HCT116 (cell line): ENCODE data around the gene PKDCC. TPM values are rescaled to one million over a fixed set of nuclear protein-coding genes. Genes with fewer than 3 reads are reported as not detected.

ENCODE experiments used
- ATAC-seq: fragments of 200-7000 bp; cut with Tn5 transposase; 2 replicates; pipeline ENCODE4 v1.9.1; 2020; ENCODE audit warnings: mild to moderate bottlenecking, moderate library complexity
- BruUV-seq: library from RNA; stranded (reverse); fragments of 400-500 nt; replicated peaks from 2 replicates; lab custom pipeline; 2021; lab: Mats Ljungman, UMichigan
- CTCF ChIA-PET: fragments of 300-600 bp; sonication (Branson Sonifier 250); formaldehyde crosslinking; loops from one replicate; lab custom pipeline; 2021; ENCODE audit warnings: antibody characterized with exemption; lab: Charles Lee
- POLR2A ChIA-PET: fragments of 300-600, 350-600 bp; sonication (Branson Sonifier 250); formaldehyde crosslinking; loops from one replicate; lab custom pipeline; 2021; ENCODE audit warnings: antibody characterized with exemption; lab: Charles Lee
- RAD21 ChIA-PET, 2 experiments: fragments of 300-600 bp; sonication (Branson Sonifier 250); formaldehyde crosslinking; loops; one replicate each; lab custom pipeline; 2023; ENCODE audit warnings: low total read pairs in 2 of 2; ENCODE audit not compliant: uncharacterized antibody in 2 of 2, unreplicated experiment in 2 of 2, low non-redundant PET in 1 of 2; lab: Charles Lee
- DNase-seq: peaks from one replicate; pipeline ENCODE4 v3.0.0-alpha.2; 2010; ENCODE audit warnings: low read depth, low spot score
- H2AFZ ChIP-seq: fragments of 200-600 bp; shearing (Covaris generic), sonication (generic); 2 replicates; pipeline ENCODE4 v1.6.1; 2017; ENCODE audit warnings: low read depth, mixed run types, mixed read lengths, antibody characterized with exemption, low read length; ENCODE audit not compliant: poor library complexity, severe bottlenecking
- H3K27ac ChIP-seq: 2 replicates; pipeline ENCODE4 v1.5.1; 2012; ENCODE audit warnings: low read depth, low read length
- H3K27me3 ChIP-seq: fragments of 200-600 bp; sonication (generic); 2 replicates; pipeline ENCODE4 v1.6.1; 2016; ENCODE audit warnings: mixed run types, low read length, mixed read lengths; ENCODE audit not compliant: insufficient read depth
- H3K36me3 ChIP-seq, 2 experiments: fragments of 200-500 bp in 1 of 2; fragments of 200-600 bp in 1 of 2; sonication (Bioruptor generic) in 1 of 2; sonication (generic) in 1 of 2; 2 replicates each; pipeline versions ENCODE4 v1.5.1 to v1.6.1; 2014 to 2016; ENCODE audit warnings: low read length in 2 of 2, inconsistent platforms in 1 of 2, mixed read lengths in 1 of 2, mixed run types in 1 of 2; ENCODE audit not compliant: insufficient read depth in 2 of 2, control insufficient read depth in 1 of 2
- H3K4me1 ChIP-seq, 2 experiments: fragments of 200-600 bp in 1 of 2; sonication (generic) in 1 of 2; 2 replicates each; pipeline versions ENCODE4 v1.5.1 to v1.6.1; 2012 to 2017; ENCODE audit warnings: low read length in 2 of 2, inconsistent platforms in 1 of 2, mild to moderate bottlenecking in 1 of 2, mixed read lengths in 1 of 2, mixed run types in 1 of 2, moderate library complexity in 1 of 2; ENCODE audit not compliant: insufficient read depth in 2 of 2, control insufficient read depth in 1 of 2
- H3K4me2 ChIP-seq: fragments of 200-600 bp; sonication (generic); 2 replicates; pipeline ENCODE4 v1.6.1; 2017; ENCODE audit warnings: mixed run types, low read length, mixed read lengths
- H3K4me3 ChIP-seq, 2 experiments: fragments of 200-600 bp in 1 of 2; sonication (generic) in 1 of 2; replicated peaks in 1 of 2; 2 replicates each; pipeline ENCODE4 v1.5.1; 2011 to 2016; ENCODE audit warnings: low read length in 2 of 2, control low read depth in 1 of 2, low read depth in 1 of 2, mild to moderate bottlenecking in 1 of 2, mixed read lengths in 1 of 2, mixed run types in 1 of 2
- H3K79me2 ChIP-seq: fragments of 200-600 bp; sonication (generic); 2 replicates; pipeline ENCODE4 v1.6.1; 2017; ENCODE audit warnings: mild to moderate bottlenecking, mixed run types, low read length, moderate library complexity, mixed read lengths; ENCODE audit not compliant: insufficient read depth
- H3K9ac ChIP-seq: fragments of 200-600 bp; sonication (generic); 2 replicates; pipeline ENCODE4 v1.6.1; 2016; ENCODE audit warnings: low read length, mixed read lengths
- H3K9me2 ChIP-seq: fragments of 200-600 bp; sonication (generic), shearing (Covaris generic); 2 replicates; pipeline ENCODE4 v1.6.1; 2017; ENCODE audit warnings: mixed run types, mild to moderate bottlenecking, moderate library complexity; ENCODE audit not compliant: insufficient read depth
- H3K9me3 ChIP-seq, 2 experiments: fragments of 200-500 bp in 1 of 2; fragments of 200-600 bp in 1 of 2; sonication (Bioruptor generic) in 1 of 2; sonication (generic) in 1 of 2; 2 replicates each; pipeline ENCODE4 v1.6.1; 2014 to 2017; ENCODE audit warnings: low read length in 2 of 2, mixed read lengths in 2 of 2, inconsistent platforms in 1 of 2, low read depth in 1 of 2, mild to moderate bottlenecking in 1 of 2, mixed run types in 1 of 2, moderate library complexity in 1 of 2; ENCODE audit not compliant: control insufficient read depth in 1 of 2, insufficient read depth in 1 of 2
- H4K20me1 ChIP-seq: fragments of 200-600 bp; sonication (generic), shearing (Covaris generic); 2 replicates; pipeline ENCODE4 v1.6.1; 2017; ENCODE audit warnings: mixed run types, mild to moderate bottlenecking, moderate library complexity; ENCODE audit not compliant: insufficient read depth
- CBX3 ChIP-seq: IDR thresholded peaks from 2 replicates; pipeline ENCODE4 v1.6.1; 2012; ENCODE audit warnings: low read depth
- CEBPB ChIP-seq: IDR thresholded peaks from 2 replicates; pipeline ENCODE4 v1.6.1; 2012; ENCODE audit warnings: low read depth
- EGR1 ChIP-seq: IDR thresholded peaks from 2 replicates; pipeline ENCODE4 v1.6.1; 2012; ENCODE audit warnings: low read depth
- ELF1 ChIP-seq: IDR thresholded peaks from 2 replicates; pipeline ENCODE4 v1.6.1; 2012; ENCODE audit warnings: low read depth, borderline replicate concordance
- EZH2 ChIP-seq: fragments of 200-600 bp; sonication (generic); IDR thresholded peaks from 2 replicates; pipeline ENCODE4 v1.6.1; 2017; ENCODE audit warnings: antibody characterized with exemption, mixed run types
- POLR2A ChIP-seq: IDR thresholded peaks from 2 replicates; pipeline ENCODE4 v1.7.0; 2011; ENCODE audit warnings: borderline replicate concordance; ENCODE audit not compliant: insufficient read depth, insufficient read length; ENCODE audit errors: extremely low read depth
- POLR2AphosphoS5 ChIP-seq: IDR thresholded peaks from 2 replicates; pipeline ENCODE4 v1.6.1; 2011; ENCODE audit warnings: mild to moderate bottlenecking, low read depth, low read length, moderate library complexity
- RAD21 ChIP-seq: IDR thresholded peaks from 2 replicates; pipeline ENCODE4 v1.6.1; 2012; ENCODE audit warnings: low read depth, mild to moderate bottlenecking
- REST ChIP-seq: IDR thresholded peaks from 2 replicates; pipeline ENCODE4 v1.6.1; 2012; ENCODE audit warnings: low read depth
- SIN3A ChIP-seq: IDR thresholded peaks from 2 replicates; pipeline ENCODE4 v1.6.1; 2012; ENCODE audit warnings: low read depth
- SP1 ChIP-seq: IDR thresholded peaks from 2 replicates; pipeline ENCODE4 v1.6.1; 2012; ENCODE audit warnings: low read depth
- SRF ChIP-seq: IDR thresholded peaks from 2 replicates; pipeline ENCODE4 v1.6.1; 2012; ENCODE audit warnings: low read depth
- TCF7L2 ChIP-seq: IDR thresholded peaks from 2 replicates; pipeline ENCODE4 v1.7.0; 2011; ENCODE audit warnings: borderline replicate concordance, inconsistent platforms; ENCODE audit not compliant: insufficient read depth, insufficient read length; ENCODE audit errors: extremely low read depth
- YY1 ChIP-seq: IDR thresholded peaks from 2 replicates; pipeline ENCODE4 v1.6.1; 2011; ENCODE audit warnings: low read length, low read depth, moderate library complexity, mild to moderate bottlenecking; ENCODE audit not compliant: insufficient replicate concordance; ENCODE audit errors: extremely low read depth
- ZBTB33 ChIP-seq: IDR thresholded peaks from 2 replicates; pipeline ENCODE4 v1.6.1; 2011; ENCODE audit warnings: mild to moderate bottlenecking, low read length, moderate library complexity; ENCODE audit not compliant: insufficient replicate concordance; ENCODE audit errors: extremely low read depth
- ZNF274 ChIP-seq: fragments of 200-500 bp; sonication (Bioruptor generic); IDR thresholded peaks from 2 replicates; pipeline ENCODE4 v1.6.1; 2014; ENCODE audit warnings: mild to moderate bottlenecking, low read depth, low read length, inconsistent platforms
- intact Hi-C: fragments of 100-400 bp; cut with micrococcal nuclease; formaldehyde crosslinking; loops from 2 replicates; pipeline ENCODE4 v1.10.0; 2022
- total RNA-seq: library from RNA; stranded (reverse); gene quantifications from one replicate; pipeline ENCODE4 v1.2.1, GENCODE V29; 2021; ENCODE audit not compliant: unreplicated experiment
- TF ChIP-seq, protein P1 (sequence below), 3 experiments: fragments of 200-600 bp in 1 of 3; sonication (generic) in 1 of 3; IDR thresholded peaks in 2 of 3; conservative IDR thresholded peaks in 1 of 3; 2 replicates each; pipeline ENCODE4 v1.5.1; 2012 to 2017; ENCODE audit warnings: low read depth in 2 of 3, low read length in 2 of 3, antibody characterized with exemption in 1 of 3, borderline replicate concordance in 1 of 3, control low read depth in 1 of 3, mild to moderate bottlenecking in 1 of 3, mixed read lengths in 1 of 3, mixed run types in 1 of 3, moderate library complexity in 1 of 3; ENCODE audit not compliant: insufficient read depth in 1 of 3
- TF ChIP-seq, protein P2 (sequence below): IDR thresholded peaks from 2 replicates; pipeline ENCODE4 v1.6.1; 2012

The PKDCC gene
- total RNA-seq, 1 experiment from 2014 or later, result 0.84 TPM

DNA sequence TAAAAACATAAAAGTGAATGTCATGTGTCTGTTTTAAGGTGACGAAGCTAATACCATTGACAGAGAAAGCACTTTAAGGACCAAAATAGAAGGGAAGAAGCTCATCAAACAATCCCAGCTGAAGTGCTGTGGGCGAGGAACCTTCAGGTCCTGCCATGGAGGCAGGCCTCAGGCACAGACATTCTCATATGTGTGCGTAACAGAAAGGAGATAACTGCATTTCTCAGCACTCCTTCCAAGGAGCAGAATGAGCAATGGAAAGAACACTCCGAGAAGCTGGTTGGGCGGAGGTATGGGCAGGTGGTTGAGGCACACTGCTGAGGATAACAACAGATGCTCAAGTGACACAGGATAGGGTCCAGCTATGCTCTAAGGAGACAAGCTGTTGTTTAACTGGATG lies 42.4 kb downstream of the PKDCC start:
- H3K79me2 ChIP-seq, result no peaks in the 10 kb centered on the region
- no peak for DNase-seq
- no peaks in the 10 kb centered on the region for H3K36me3 ChIP-seq
- no peaks in the 10 kb centered on the region for H4K20me1 ChIP-seq
- H3K4me3 ChIP-seq, result no peak overlapping the region
- no peak overlapping the region for H3K4me2 ChIP-seq
- CTCF ChIA-PET, result interaction anchor here (0.6 to 10.8 kb wide), 4 partner anchors 220 to 239 kb away, joined by 4 to 158 read pairs (median 64); no protein-coding TSS in a partner anchor
- no peak for ATAC-seq
- TF ChIP-seq EZH2 (no peak), REST (no peak), SIN3A (no peak), SP1 (no peak), POLR2AphosphoS5 (no peak), POLR2A (no peak), CBX3 (no peak), RAD21 (no peak), YY1 (no peak), TCF7L2 (no peak), CEBPB (no peak), EGR1 (no peak), SRF (no peak), ZBTB33 (no peak), ZNF274 (no peak), ELF1 (no peak)
- TF ChIP-seq, protein P1, sequence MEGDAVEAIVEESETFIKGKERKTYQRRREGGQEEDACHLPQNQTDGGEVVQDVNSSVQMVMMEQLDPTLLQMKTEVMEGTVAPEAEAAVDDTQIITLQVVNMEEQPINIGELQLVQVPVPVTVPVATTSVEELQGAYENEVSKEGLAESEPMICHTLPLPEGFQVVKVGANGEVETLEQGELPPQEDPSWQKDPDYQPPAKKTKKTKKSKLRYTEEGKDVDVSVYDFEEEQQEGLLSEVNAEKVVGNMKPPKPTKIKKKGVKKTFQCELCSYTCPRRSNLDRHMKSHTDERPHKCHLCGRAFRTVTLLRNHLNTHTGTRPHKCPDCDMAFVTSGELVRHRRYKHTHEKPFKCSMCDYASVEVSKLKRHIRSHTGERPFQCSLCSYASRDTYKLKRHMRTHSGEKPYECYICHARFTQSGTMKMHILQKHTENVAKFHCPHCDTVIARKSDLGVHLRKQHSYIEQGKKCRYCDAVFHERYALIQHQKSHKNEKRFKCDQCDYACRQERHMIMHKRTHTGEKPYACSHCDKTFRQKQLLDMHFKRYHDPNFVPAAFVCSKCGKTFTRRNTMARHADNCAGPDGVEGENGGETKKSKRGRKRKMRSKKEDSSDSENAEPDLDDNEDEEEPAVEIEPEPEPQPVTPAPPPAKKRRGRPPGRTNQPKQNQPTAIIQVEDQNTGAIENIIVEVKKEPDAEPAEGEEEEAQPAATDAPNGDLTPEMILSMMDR (IDR thresholded peaks at IDR 0.05 in 2 of 3, conservative IDR thresholded peaks at IDR 0.05 in 1 of 3; ENCODE audit: borderline replicate concordance in 1 of 3, insufficient read depth in 1 of 3, low read depth in 2 of 3, low read length in 2 of 3), result no peak
- TF ChIP-seq, protein P2, sequence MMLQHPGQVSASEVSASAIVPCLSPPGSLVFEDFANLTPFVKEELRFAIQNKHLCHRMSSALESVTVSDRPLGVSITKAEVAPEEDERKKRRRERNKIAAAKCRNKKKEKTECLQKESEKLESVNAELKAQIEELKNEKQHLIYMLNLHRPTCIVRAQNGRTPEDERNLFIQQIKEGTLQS, result no peak
- H3K9me2 ChIP-seq, result no peaks in the 10 kb centered on the region
- no TSS peak for BruUV-seq
- H2AFZ ChIP-seq, result no peak overlapping the region
- RAD21 ChIA-PET, result interaction anchor here (1.1 kb wide), 2 partner anchors 219 to 237 kb away, joined by 3 read pairs; no protein-coding TSS in a partner anchor
- no peak overlapping the region for H3K27ac ChIP-seq
- intact Hi-C loops, result no loop called here
- no peaks in the 10 kb centered on the region for H3K4me1 ChIP-seq
- H3K27me3 ChIP-seq, result peaks cover 19% of the 10 kb centered on the region; the same call in 1 of the 2 replicates
- no peaks in the 10 kb centered on the region for H3K9me3 ChIP-seq
- POLR2A ChIA-PET, result no interaction called here
- H3K9ac ChIP-seq, result no peak overlapping the region
